Mesenchymal stem cell (in vitro differentiated cells and primary cell): ENCODE measurements around the gene MGST2.

Experiments used
- DNase-seq: peaks from one replicate; pipeline ENCODE4 v3.0.0-alpha.2; 2013
- H2AFZ ChIP-seq: one replicate; pipeline ENCODE4 v1.6.1; 2013; ENCODE audit warnings: low read depth, mild to moderate bottlenecking, control low read depth, inconsistent platforms, low read length, moderate library complexity
- H2AK5ac ChIP-seq: 2 replicates; pipeline ENCODE4 v1.6.1; 2013; ENCODE audit warnings: low read length, moderate library complexity, mild to moderate bottlenecking, inconsistent platforms; ENCODE audit not compliant: severe bottlenecking
- H2BK120ac ChIP-seq: one replicate; pipeline ENCODE4 v1.6.1; 2013; ENCODE audit warnings: low read depth, mild to moderate bottlenecking, inconsistent platforms, low read length, moderate library complexity
- H2BK12ac ChIP-seq, 2 experiments: one replicate each; pipeline ENCODE4 v1.6.1; 2013; ENCODE audit warnings: inconsistent platforms in 2 of 2, low read length in 2 of 2, mild to moderate bottlenecking in 2 of 2, moderate library complexity in 2 of 2, control low read depth in 1 of 2
- H2BK15ac ChIP-seq: one replicate; pipeline ENCODE4 v1.6.1; 2013; ENCODE audit warnings: mild to moderate bottlenecking, low read depth, inconsistent platforms; ENCODE audit not compliant: poor library complexity, severe bottlenecking
- H2BK5ac ChIP-seq: 2 replicates; pipeline ENCODE4 v1.6.1; 2013; ENCODE audit warnings: low read depth, mild to moderate bottlenecking, low read length, control low read depth, inconsistent platforms; ENCODE audit not compliant: poor library complexity, severe bottlenecking
- H3K14ac ChIP-seq, 2 experiments: one replicate each; pipeline ENCODE4 v1.6.1; 2013; ENCODE audit warnings: inconsistent platforms in 2 of 2, low read length in 2 of 2, control low read depth in 1 of 2, mild to moderate bottlenecking in 1 of 2, moderate library complexity in 1 of 2
- H3K18ac ChIP-seq, 2 experiments: one replicate each; pipeline ENCODE4 v1.6.1; 2013; ENCODE audit warnings: inconsistent platforms in 2 of 2, low read length in 2 of 2, control low read depth in 1 of 2, low read depth in 1 of 2, mild to moderate bottlenecking in 1 of 2
- H3K23ac ChIP-seq, 2 experiments: one replicate each; pipeline ENCODE4 v1.6.1; 2013; ENCODE audit warnings: inconsistent platforms in 2 of 2, low read length in 2 of 2, mild to moderate bottlenecking in 2 of 2, moderate library complexity in 2 of 2, control low read depth in 1 of 2
- H3K27ac ChIP-seq: 2 replicates; pipeline ENCODE4 v1.5.1; 2013; ENCODE audit warnings: mild to moderate bottlenecking, moderate library complexity, low read length, control low read depth, inconsistent platforms; ENCODE audit not compliant: poor library complexity, severe bottlenecking
- H3K27me3 ChIP-seq, 2 experiments: 2 replicates each; pipeline versions ENCODE4 v1.6.1 to v1.7.0; 2013; ENCODE audit warnings: low read length in 2 of 2, mild to moderate bottlenecking in 2 of 2, moderate library complexity in 2 of 2, control low read depth in 1 of 2, inconsistent platforms in 1 of 2; ENCODE audit not compliant: control insufficient read depth in 1 of 2, insufficient read depth in 1 of 2
- H3K36me3 ChIP-seq, 2 experiments: 2 replicates each; pipeline versions ENCODE4 v1.6.1 to v1.7.0; 2013; ENCODE audit warnings: low read length in 2 of 2, control low read depth in 1 of 2, inconsistent platforms in 1 of 2, low read depth in 1 of 2, mild to moderate bottlenecking in 1 of 2; ENCODE audit not compliant: insufficient read depth in 2 of 2, control insufficient read depth in 1 of 2
- H3K4ac ChIP-seq, 2 experiments: one replicate each; pipeline ENCODE4 v1.6.1; 2013; ENCODE audit warnings: inconsistent platforms in 2 of 2, low read length in 2 of 2, mild to moderate bottlenecking in 2 of 2, moderate library complexity in 2 of 2, control low read depth in 1 of 2, low read depth in 1 of 2
- H3K4me1 ChIP-seq: 2 replicates; pipeline ENCODE4 v1.6.1; 2013; ENCODE audit warnings: low read depth, low read length, control low read depth; ENCODE audit not compliant: control insufficient read depth, insufficient read depth
- H3K4me2 ChIP-seq: 2 replicates; pipeline ENCODE4 v1.6.1; 2013; ENCODE audit warnings: low read length, mild to moderate bottlenecking, inconsistent platforms; ENCODE audit not compliant: poor library complexity, severe bottlenecking
- H3K4me3 ChIP-seq, 2 experiments: 2 replicates each; pipeline versions ENCODE4 v1.5.1 to v1.7.0; 2013; ENCODE audit warnings: low read length in 2 of 2, mild to moderate bottlenecking in 2 of 2, control low read depth in 1 of 2, low read depth in 1 of 2; ENCODE audit not compliant: insufficient read depth in 1 of 2
- H3K79me1 ChIP-seq: replicated peaks from 2 replicates; pipeline ENCODE4 v1.6.1; 2013; ENCODE audit warnings: mild to moderate bottlenecking, control low read depth, low read length, inconsistent platforms; ENCODE audit not compliant: poor library complexity, severe bottlenecking
- H3K9ac ChIP-seq: 2 replicates; pipeline ENCODE4 v1.7.0; 2013; ENCODE audit warnings: mild to moderate bottlenecking, low read length, moderate library complexity
- H3K9me3 ChIP-seq: 2 replicates; pipeline ENCODE4 v1.7.0; 2013; ENCODE audit warnings: mild to moderate bottlenecking, low read length; ENCODE audit not compliant: control insufficient read depth
- H4K8ac ChIP-seq: one replicate; pipeline ENCODE4 v1.6.1; 2013; ENCODE audit warnings: inconsistent platforms, mild to moderate bottlenecking, low read length, moderate library complexity
- H4K91ac ChIP-seq: one replicate; pipeline ENCODE4 v1.6.1; 2013; ENCODE audit warnings: mild to moderate bottlenecking, low read length, inconsistent platforms
- WGBS: methylation state at CpG from one replicate; pipeline ENCODE4 v1.1.7; 2013; ENCODE audit warnings: mixed read lengths; 5-methylcytosine and 5-hydroxymethylcytosine counted together

The MGST2 gene

GRCh38 chr4:139658185-139658584, 7.4 kb upstream of the MGST2 start:
- peak overlapping the region; percentile 19 for H2AK5ac ChIP-seq
- 72% methylated on average over 4 of the region's 4 CpGs for WGBS
- H2AFZ ChIP-seq: no peak overlapping the region
- peak overlapping the region; percentile 54 for H4K91ac ChIP-seq
- DNase-seq: no peak
- no peak overlapping the region for H3K4me2 ChIP-seq
- no peaks in the 10 kb centered on the region for H3K36me3 ChIP-seq
- no peak overlapping the region for H3K4ac ChIP-seq
- peak overlapping the region; percentile 62 for H3K9ac ChIP-seq
- H3K9me3 ChIP-seq: no peaks in the 10 kb centered on the region
- peaks cover 0 to 15% of the 10 kb centered on the region in 2 experiments for H3K27me3 ChIP-seq
- H4K8ac ChIP-seq: peak overlapping the region; percentile 5
- peak overlapping the region; percentile 6 to 84 for H2BK12ac ChIP-seq
- no peak overlapping the region for H2BK120ac ChIP-seq
- H2BK15ac ChIP-seq: no peak overlapping the region
- H3K79me1 ChIP-seq: no peaks in the 10 kb centered on the region
- peak overlapping the region; percentile 6 to 68 for H3K18ac ChIP-seq
- no peak overlapping the region for H3K4me3 ChIP-seq
- no peak overlapping the region for H3K23ac ChIP-seq
- H3K14ac ChIP-seq: no peak overlapping the region
- peak overlapping the region; percentile 3 for H3K27ac ChIP-seq
- no peak overlapping the region for H2BK5ac ChIP-seq
- H3K4me1 ChIP-seq: peaks cover 6% of the 10 kb centered on the region

GRCh38 chr4:139658586-139659382, 6.8 kb upstream of the MGST2 start:
- Histone ChIP-seq H3K14ac (no peak overlapping the region), H2AK5ac (peak overlapping the region; percentile 19), H3K18ac (peak overlapping the region; percentile 6 to 68), H2BK12ac (peak overlapping the region; percentile 6 to 84), H2BK5ac (no peak overlapping the region), H3K4me2 (no peak overlapping the region), H2AFZ (no peak overlapping the region), H3K27me3 (peaks cover 0 to 9% of the 10 kb centered on the region in 2 experiments), H2BK120ac (no peak overlapping the region), H3K9me3 (no peaks in the 10 kb centered on the region), H3K9ac (peak overlapping the region; percentile 62), H4K8ac (peak overlapping the region; percentile 5), H3K4me3 (no peak overlapping the region), H3K27ac (no peak overlapping the region), H3K79me1 (no peaks in the 10 kb centered on the region), H3K4me1 (peaks cover 6% of the 10 kb centered on the region), H3K23ac (peak overlapping the region in 1 of 2 experiments; percentile 32), H3K4ac (no peak overlapping the region), H4K91ac (peak overlapping the region; percentile 54), H2BK15ac (no peak overlapping the region), H3K36me3 (no peaks in the 10 kb centered on the region)
- WGBS: 85% methylated on average over 2 of the region's 2 CpGs
- no peak for DNase-seq

GRCh38 chr4:139659735-139660424, 5.7 kb upstream of the MGST2 start:
- H4K91ac ChIP-seq: no peak overlapping the region
- no peak overlapping the region for H2AFZ ChIP-seq
- H2BK5ac ChIP-seq: no peak overlapping the region
- peaks cover 6% of the 10 kb centered on the region for H3K4me1 ChIP-seq
- no peak overlapping the region for H3K4ac ChIP-seq
- no peak overlapping the region for H3K27ac ChIP-seq
- H4K8ac ChIP-seq: no peak overlapping the region
- WGBS: 93% methylated on average over 11 of the region's 12 CpGs
- no peak overlapping the region for H3K4me3 ChIP-seq
- no peak overlapping the region for H2AK5ac ChIP-seq
- H2BK12ac ChIP-seq: no peak overlapping the region
- H3K9me3 ChIP-seq: no peaks in the 10 kb centered on the region
- no peak overlapping the region for H2BK120ac ChIP-seq
- no peak overlapping the region for H3K4me2 ChIP-seq
- no peak overlapping the region for H3K18ac ChIP-seq
- H3K27me3 ChIP-seq: peaks cover 0 to 6% of the 10 kb centered on the region in 2 experiments
- H2BK15ac ChIP-seq: no peak overlapping the region
- H3K79me1 ChIP-seq: no peaks in the 10 kb centered on the region
- H3K36me3 ChIP-seq: no peaks in the 10 kb centered on the region
- no peak overlapping the region for H3K14ac ChIP-seq
- H3K9ac ChIP-seq: no peak overlapping the region
- H3K23ac ChIP-seq: no peak overlapping the region
- DNase-seq: no peak

GRCh38 chr4:139660568-139661043, 5.0 kb upstream of the MGST2 start:
- Histone ChIP-seq H2BK120ac (no peak overlapping the region), H3K36me3 (no peaks in the 10 kb centered on the region), H2BK15ac (no peak overlapping the region), H3K9ac (no peak overlapping the region), H4K8ac (no peak overlapping the region), H2AK5ac (no peak overlapping the region), H3K79me1 (no peaks in the 10 kb centered on the region), H3K4me3 (no peak overlapping the region), H4K91ac (no peak overlapping the region), H2BK5ac (no peak overlapping the region), H2AFZ (no peak overlapping the region), H3K27ac (no peak overlapping the region), H2BK12ac (no peak overlapping the region), H3K14ac (no peak overlapping the region), H3K27me3 (peaks cover 0 to 6% of the 10 kb centered on the region in 2 experiments), H3K4me1 (peaks cover 6% of the 10 kb centered on the region), H3K4me2 (no peak overlapping the region), H3K9me3 (no peaks in the 10 kb centered on the region), H3K23ac (no peak overlapping the region), H3K4ac (no peak overlapping the region), H3K18ac (no peak overlapping the region)
- 79% methylated on average over 3 of the region's 3 CpGs for WGBS
- no peak for DNase-seq
